Measurements from ENCODE around the gene NRDE2.
A peak's percentile ranks its signal among the peaks of the same experiment; 100 is the strongest.
"Not testable (repeated sequence)": the region's sequence is repeated elsewhere in the genome, so short reads cannot be mapped to it uniquely, and the experiment has no call there.

NRDE2 gene

DNA sequence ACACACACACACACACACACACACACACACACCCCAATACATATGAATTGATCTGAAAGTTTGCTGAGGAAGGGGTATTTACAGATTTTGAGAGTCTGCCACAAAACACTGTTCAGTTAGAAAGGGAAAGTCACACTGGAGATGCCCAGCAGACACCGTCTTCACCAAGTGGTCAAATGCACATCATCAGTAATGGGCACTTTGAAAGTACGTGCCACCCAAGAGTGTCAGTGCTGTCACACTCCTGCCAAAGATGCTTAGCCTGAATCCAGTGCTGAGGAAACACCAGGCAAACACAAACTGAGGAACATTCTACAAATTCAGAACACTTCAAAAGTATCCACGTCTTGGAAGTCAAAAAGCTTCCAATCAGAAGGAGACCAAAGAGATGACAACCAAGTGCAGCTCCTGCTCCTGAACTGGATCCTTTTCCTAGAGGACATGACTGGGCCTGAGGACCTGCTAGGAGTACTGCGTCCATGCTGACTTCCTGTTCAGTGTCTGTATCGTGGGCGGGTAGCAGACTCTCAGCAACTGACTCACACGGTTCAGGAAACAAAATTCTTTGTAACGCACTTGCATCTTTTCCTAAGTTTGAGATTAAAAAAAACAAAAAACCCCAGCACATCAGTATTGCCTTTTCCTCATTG, 56.8 kb downstream of the NRDE2 start:
- peak; percentile 84 for DNase-seq (ENCODE audit: low read depth)

DNA sequence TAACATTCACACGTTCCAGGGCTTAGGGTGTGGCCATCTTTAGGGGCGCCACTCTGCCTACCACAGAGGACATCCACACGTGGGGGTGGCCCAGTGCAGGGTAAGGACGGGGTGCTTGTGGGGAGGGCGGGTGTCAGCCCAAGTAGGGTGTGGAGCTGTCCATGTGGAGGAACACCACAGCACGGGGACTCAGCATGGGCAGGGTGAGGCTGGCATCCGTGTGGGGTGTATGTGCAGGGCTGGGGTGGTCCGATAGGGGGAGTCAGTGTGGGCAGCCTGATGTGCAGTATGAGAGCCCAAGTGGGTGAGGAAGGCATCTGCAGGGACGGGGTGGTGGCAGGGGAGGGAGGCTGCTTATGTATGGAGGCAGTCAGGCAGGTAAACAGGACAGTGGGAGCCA, 57.7 kb downstream of the NRDE2 start:
- DNase-seq (ENCODE audit: low read depth): no peak

GRCh38 chr14:90273532-90273931, 58.2 kb downstream of the NRDE2 start:
- DNase-seq (ENCODE audit: low read depth): no peak

DNA sequence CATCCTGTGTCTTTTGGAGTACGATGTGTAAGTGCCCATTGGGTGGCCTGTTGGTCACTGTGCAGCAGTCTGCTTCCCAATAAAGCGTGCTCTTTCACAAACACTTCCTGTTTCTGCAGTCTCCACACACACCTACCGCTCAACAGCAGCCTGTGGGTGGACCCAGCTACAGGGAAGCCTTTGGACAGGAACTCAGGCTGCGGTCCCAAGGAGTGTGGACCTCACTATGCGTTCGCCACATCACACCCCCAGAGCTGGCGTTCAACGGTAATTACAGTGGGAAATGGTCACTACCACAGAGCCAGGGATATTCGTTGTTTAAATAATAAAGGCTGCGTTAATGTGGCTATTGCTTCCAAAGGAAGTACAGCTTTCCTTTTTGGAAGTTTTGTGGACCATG, 59.2 kb downstream of the NRDE2 start:
- no peak for DNase-seq (ENCODE audit: low read depth)

GRCh38 chr14:90268420-90268819, 63.3 kb downstream of the NRDE2 start:
- DNase-seq (ENCODE audit: low read depth): no peak

- no peak for DNase-seq (ENCODE audit: low read depth)
Measured at GRCh38 chr14:90266441-90267154, 65.1 kb downstream of the NRDE2 start.

DNA sequence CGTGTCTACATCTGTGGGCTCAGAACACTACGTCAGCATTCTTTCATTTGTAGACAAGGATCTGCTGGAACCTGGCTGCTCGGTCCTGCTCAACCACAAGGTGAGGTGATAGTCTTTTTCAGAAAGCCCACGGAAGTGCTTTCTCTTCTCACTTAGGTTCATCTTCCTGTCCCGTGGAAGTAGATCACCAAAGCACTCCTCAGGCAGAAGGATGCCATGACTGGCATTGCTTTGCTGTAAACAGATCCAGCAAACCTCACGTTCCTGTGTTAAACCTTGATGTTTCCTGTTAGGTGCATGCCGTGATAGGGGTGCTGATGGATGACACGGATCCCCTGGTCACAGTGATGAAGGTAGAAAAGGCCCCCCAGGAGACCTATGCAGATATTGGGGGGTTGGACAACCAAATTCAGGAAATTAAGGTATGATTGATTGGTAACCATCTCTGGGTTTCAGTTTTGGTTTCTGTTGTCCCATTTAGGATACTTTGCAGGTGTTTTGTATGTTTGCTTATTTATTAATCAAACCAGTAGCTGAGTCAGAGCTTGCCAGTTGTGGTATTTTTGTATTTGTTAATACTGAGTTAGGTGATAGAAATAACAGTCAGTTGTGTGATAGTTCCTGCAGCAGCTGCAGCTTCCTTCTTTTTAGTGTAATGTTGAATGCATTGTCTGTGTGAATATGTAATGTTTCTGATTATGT, 67.8 kb downstream of the NRDE2 start:
- DNase-seq (ENCODE audit: low read depth): no peak

GRCh38 chr14:90256354-90257131, 75.2 kb downstream of the NRDE2 start, which contains the start of gene PSMC1:
PSMC1 (plus strand) TSS chr14:90256553; CDS start chr14:90256598, 45 bp downstream.
- DNase-seq (ENCODE audit: low read depth): peak; percentile 95

DNA sequence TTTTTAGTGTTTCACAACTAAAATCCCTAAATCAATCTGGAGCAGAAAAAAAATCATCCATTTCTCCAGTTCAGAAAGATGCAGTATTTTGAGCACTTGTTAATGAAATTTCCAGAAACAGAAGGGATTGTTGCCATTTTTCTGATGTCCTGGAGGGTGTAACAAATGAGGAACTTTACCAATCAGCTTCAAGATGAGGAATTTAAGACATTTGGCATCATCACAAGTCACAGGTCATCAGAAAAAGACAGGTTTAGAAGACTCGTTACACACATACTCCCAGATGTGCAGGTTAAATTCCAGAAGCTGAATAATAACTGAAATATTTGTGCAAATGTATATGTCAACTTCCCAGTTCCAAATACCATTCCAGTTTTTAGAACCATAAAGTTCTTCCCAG, 75.9 kb downstream of the NRDE2 start:
- no peak for DNase-seq (ENCODE audit: low read depth)

GRCh38 chr14:90253826-90254225, 77.9 kb downstream of the NRDE2 start:
- no peak for DNase-seq (ENCODE audit: low read depth)

GRCh38 chr14:90248594-90248993, 83.1 kb downstream of the NRDE2 start:
- DNase-seq (ENCODE audit: low read depth): no peak

DNA sequence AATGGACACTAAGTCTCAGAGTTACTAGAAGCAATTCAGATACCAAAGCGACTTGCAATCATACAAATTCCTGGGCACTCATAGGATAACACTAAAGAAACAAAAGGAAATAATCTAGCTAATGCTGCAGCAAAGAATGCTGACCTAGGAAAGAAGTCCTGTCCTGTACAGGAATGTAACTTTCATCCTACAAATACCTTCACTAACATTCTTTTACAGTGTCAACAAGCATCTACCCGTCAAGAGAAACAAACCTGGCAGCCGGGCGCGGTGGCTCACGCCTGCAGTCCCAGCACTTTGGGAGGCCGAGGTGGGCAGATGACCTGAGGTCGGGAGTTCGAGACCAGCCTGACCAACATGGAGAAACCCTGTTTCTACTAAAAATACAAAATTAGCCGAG, 84.3 kb downstream of the NRDE2 start:
- DNase-seq (ENCODE audit: low read depth): not testable (repeated sequence)

DNA sequence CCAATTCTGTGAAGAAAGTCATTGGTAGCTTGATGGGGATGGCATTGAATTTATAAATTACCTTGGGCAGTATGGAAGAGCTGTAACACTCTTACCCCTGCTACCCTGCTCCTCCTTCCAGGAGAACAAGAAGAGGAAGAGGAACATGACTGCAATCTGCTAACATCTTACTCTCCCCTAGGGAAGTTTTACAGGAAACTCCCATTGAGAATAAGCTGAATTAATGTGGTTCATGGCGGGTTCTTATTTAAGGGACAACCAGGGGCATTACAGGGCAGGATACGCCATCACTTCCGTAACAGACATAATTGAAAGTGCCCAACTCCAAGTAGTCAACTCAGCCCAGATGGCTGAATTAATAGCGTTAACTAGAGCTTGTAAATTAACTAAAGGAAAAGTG, 84.8 kb downstream of the NRDE2 start:
- no peak for DNase-seq (ENCODE audit: low read depth)

GRCh38 chr14:90242444-90242843, 89.3 kb downstream of the NRDE2 start:
- DNase-seq (ENCODE audit: low read depth): no peak

DNA sequence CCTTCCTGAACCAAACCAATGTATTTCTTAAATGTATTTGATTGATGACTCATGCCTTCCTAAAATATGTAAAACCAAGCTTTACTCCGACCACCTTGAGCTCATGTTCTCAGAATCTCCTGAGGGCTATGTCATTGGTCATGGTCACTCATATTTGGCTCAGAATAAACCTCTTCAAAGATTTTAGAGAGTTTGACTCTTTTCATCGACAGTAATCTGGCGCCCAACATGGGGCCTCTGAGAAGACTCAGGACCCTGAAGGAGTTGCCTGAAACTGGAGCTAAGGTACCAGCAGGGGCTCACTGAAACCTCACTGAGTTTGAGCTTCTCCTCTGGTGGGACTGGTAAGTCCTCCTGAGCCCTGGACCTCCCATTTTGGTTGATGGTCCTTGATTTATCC, 92.6 kb downstream of the NRDE2 start:
- DNase-seq (ENCODE audit: low read depth): no peak

DNA sequence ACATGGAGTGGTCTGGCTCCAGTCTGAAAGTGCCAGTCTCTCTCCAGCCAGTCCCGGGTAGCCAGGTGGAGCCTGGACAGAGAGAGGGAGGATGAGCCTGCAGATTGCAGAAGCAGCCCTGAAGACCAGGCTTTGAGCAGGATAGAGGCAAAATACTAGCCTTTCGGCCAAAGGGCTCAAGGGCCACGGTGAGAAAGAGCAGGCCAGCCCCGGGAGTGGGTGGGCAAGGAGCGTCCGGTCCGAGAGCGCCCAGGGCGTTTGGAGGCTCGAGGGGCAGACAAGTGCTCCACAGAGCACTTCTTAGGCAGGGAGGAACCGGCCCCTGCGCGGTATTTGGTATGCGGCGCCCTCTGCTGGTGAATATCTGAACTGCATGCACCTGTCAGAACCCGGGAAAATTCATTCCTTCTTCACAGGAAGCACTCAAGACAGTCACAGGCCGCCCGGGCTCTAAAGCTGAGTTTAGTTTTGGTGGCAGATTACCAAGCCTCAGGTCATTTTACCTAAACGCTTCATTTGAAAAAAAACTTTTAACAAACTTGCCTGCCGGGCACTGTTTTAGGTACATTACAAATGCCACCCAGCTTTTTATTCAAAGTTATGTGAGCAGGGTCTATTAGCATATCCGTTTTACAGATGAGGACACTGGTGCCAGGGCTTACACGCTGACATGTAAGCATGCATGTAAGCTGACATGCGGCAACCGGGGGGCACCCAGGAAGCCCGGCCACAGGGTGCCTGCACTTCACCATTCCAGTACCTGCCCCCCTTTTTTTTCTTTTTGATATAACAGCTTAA, 96.4 kb downstream of the NRDE2 start:
- DNase-seq (ENCODE audit: low read depth): peak; percentile 66

DNA sequence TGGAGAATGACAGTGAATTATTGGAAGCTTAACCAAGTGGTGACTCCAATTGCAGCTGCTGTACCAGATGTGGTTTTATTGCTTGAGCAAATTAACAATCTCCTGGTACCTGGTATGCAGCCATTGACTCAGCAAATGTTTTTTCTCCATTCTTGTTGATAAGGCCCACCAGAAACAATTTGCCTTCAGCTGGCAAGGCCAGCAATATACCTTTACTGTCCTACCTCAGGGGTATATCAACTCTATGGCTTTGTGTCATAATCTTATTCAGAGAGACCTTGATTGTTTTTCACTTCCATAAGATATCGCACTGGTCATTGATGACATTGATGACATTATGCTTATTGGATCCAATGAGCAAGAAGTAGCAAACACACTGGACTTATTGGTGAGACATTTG, 101.8 kb downstream of the NRDE2 start:
- not testable (repeated sequence) for DNase-seq (ENCODE audit: low read depth)

- DNase-seq (ENCODE audit: low read depth): no peak
Measured at GRCh38 chr14:90228478-90228877, 103.3 kb downstream of the NRDE2 start.

Data from ELR (cell line).